Measurements from ENCODE around the gene LRP1B.

LRP1B gene

GRCh38 chr2:142139384-142139783, 8.6 kb upstream of the LRP1B start:
- Histone ChIP-seq H3K79me2 (ENCODE audit: insufficient read depth, low read length) (no peaks in the 10 kb centered on the region), H3K27me3 (ENCODE audit: insufficient read depth, low read length) (no peaks in the 10 kb centered on the region), H3K9me2 (ENCODE audit: low read depth, low read length) (no peaks in the 10 kb centered on the region), H3K4me3 (ENCODE audit: low read depth, low read length, poor library complexity, severe bottlenecking) (no peak overlapping the region), H3K4me1 (ENCODE audit: insufficient read depth, low read length, severe bottlenecking) (no peaks in the 10 kb centered on the region), H4K20me1 (ENCODE audit: insufficient read depth, low read length) (no peaks in the 10 kb centered on the region), H3F3A (ENCODE audit: insufficient read depth, low read length) (no peaks in the 10 kb centered on the region), H3K27ac (ENCODE audit: low read depth, low read length, poor library complexity, severe bottlenecking) (no peak overlapping the region), H3K9me3 (ENCODE audit: low read length) (no peaks in the 10 kb centered on the region), H2AFZ (ENCODE audit: low read length) (no peak overlapping the region), H3K4me2 (ENCODE audit: low read length) (no peak overlapping the region), H3K36me3 (ENCODE audit: insufficient read depth, low read length) (no peaks in the 10 kb centered on the region), H3K9ac (ENCODE audit: low read length) (no peak overlapping the region)
- no peak for TF ChIP-seq EZH2 (IDR thresholded peaks at IDR 0.05; ENCODE audit: borderline replicate concordance, low read length)
- TF ChIP-seq CTCF (IDR thresholded peaks at IDR 0.05; ENCODE audit: low read length): no peak

- no peak overlapping the region for H3K27ac ChIP-seq (ENCODE audit: low read depth, low read length, poor library complexity, severe bottlenecking)
- H4K20me1 ChIP-seq (ENCODE audit: insufficient read depth, low read length): no peaks in the 10 kb centered on the region
- H2AFZ ChIP-seq (ENCODE audit: low read length): no peak overlapping the region
- no peaks in the 10 kb centered on the region for H3K36me3 ChIP-seq (ENCODE audit: insufficient read depth, low read length)
- H3K9me2 ChIP-seq (ENCODE audit: low read depth, low read length): no peaks in the 10 kb centered on the region
- no peak overlapping the region for H3K4me3 ChIP-seq (ENCODE audit: low read depth, low read length, poor library complexity, severe bottlenecking)
- no peaks in the 10 kb centered on the region for H3K9me3 ChIP-seq (ENCODE audit: low read length)
- H3K9ac ChIP-seq (ENCODE audit: low read length): no peak overlapping the region
- H3K27me3 ChIP-seq (ENCODE audit: insufficient read depth, low read length): no peaks in the 10 kb centered on the region
- H3K4me2 ChIP-seq (ENCODE audit: low read length): no peak overlapping the region
- no peaks in the 10 kb centered on the region for H3K4me1 ChIP-seq (ENCODE audit: insufficient read depth, low read length, severe bottlenecking)
- H3K79me2 ChIP-seq (ENCODE audit: insufficient read depth, low read length): no peaks in the 10 kb centered on the region
- H3F3A ChIP-seq (ENCODE audit: insufficient read depth, low read length): no peaks in the 10 kb centered on the region
- TF ChIP-seq CTCF (IDR thresholded peaks at IDR 0.05; ENCODE audit: low read length) (no peak), EZH2 (IDR thresholded peaks at IDR 0.05; ENCODE audit: borderline replicate concordance, low read length) (no peak)
These were observed 5.8 kb upstream of the LRP1B start for GRCh38 chr2:142136571-142136970.

- H3K36me3 ChIP-seq (ENCODE audit: insufficient read depth, low read length): no peaks in the 10 kb centered on the region
- TF ChIP-seq CTCF (IDR thresholded peaks at IDR 0.05; ENCODE audit: low read length): no peak
- no peak for TF ChIP-seq EZH2 (IDR thresholded peaks at IDR 0.05; ENCODE audit: borderline replicate concordance, low read length)
- H3K79me2 ChIP-seq (ENCODE audit: insufficient read depth, low read length): no peaks in the 10 kb centered on the region
- H3K9me3 ChIP-seq (ENCODE audit: low read length): no peaks in the 10 kb centered on the region
- no peak overlapping the region for H3K9ac ChIP-seq (ENCODE audit: low read length)
- H3K27me3 ChIP-seq (ENCODE audit: insufficient read depth, low read length): no peaks in the 10 kb centered on the region
- no peak overlapping the region for H2AFZ ChIP-seq (ENCODE audit: low read length)
- no peaks in the 10 kb centered on the region for H3K4me1 ChIP-seq (ENCODE audit: insufficient read depth, low read length, severe bottlenecking)
- H4K20me1 ChIP-seq (ENCODE audit: insufficient read depth, low read length): no peaks in the 10 kb centered on the region
- H3K4me3 ChIP-seq (ENCODE audit: low read depth, low read length, poor library complexity, severe bottlenecking): no peak overlapping the region
- no peaks in the 10 kb centered on the region for H3K9me2 ChIP-seq (ENCODE audit: low read depth, low read length)
- no peak overlapping the region for H3K27ac ChIP-seq (ENCODE audit: low read depth, low read length, poor library complexity, severe bottlenecking)
- H3F3A ChIP-seq (ENCODE audit: insufficient read depth, low read length): no peaks in the 10 kb centered on the region
- no peak overlapping the region for H3K4me2 ChIP-seq (ENCODE audit: low read length)
These were observed 4.1 kb upstream of the LRP1B start for GRCh38 chr2:142134911-142135310.
